ENCODE measurements around the gene DGKZ. TPM values are rescaled to one million over a fixed set of nuclear protein-coding genes. Genes with fewer than 3 reads are reported as not detected.
"Not testable (repeated sequence)": the region's sequence is repeated elsewhere in the genome, so short reads cannot be mapped to it uniquely, and the experiment has no call there.

Gene DGKZ
- total and polyA plus RNA-seq, 2 experiments from 2014 or later = 21.4 to 62.7 TPM

DNA sequence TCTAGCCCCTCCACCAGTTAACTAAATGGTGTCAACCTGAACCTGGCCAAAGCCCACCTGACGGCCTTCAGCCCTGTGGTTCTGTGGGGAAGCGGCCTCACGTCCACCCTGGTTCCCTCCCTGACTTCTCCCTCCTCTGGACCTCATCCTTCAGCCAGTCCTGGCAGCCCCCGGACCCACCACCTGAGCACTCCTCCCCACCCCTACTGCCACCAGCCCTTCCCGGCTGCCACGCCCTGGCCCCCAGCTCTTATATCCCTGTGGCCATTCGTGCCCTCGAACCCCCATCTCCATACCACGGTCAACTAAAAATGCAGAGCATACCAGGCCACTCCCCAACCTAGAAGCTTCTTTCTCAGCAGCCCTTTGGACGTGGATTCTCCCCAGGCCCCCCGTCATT is 30.0 kb downstream of the DGKZ start:
- no peaks in the 10 kb centered on the region for H3K9me2 ChIP-seq (ENCODE audit: insufficient read depth)
- H3K9ac ChIP-seq = no peak overlapping the region
- no peak overlapping the region for H2AFZ ChIP-seq
- in situ Hi-C loops (cut with MboI) = no loop called here
- H3K27ac ChIP-seq = no peak overlapping the region
- no peaks in the 10 kb centered on the region for H3K9me3 ChIP-seq (ENCODE audit: low read depth)
- H3K4me3 ChIP-seq = no peak overlapping the region
- H3K79me2 ChIP-seq (ENCODE audit: insufficient read depth) = no peaks in the 10 kb centered on the region
- no peaks in the 10 kb centered on the region for H3K27me3 ChIP-seq (replicated peaks; ENCODE audit: insufficient read depth)
- no peak overlapping the region for H3K4me2 ChIP-seq (ENCODE audit: unreplicated experiment)
- no peaks in the 10 kb centered on the region for H3F3A ChIP-seq (ENCODE audit: insufficient read depth)
- no peaks in the 10 kb centered on the region for H4K20me1 ChIP-seq (ENCODE audit: insufficient read depth)
- TF ChIP-seq EZH2 (IDR thresholded peaks at IDR 0.05; ENCODE audit: insufficient read depth, poor library complexity, severe bottlenecking) (no peak), EZH2phosphoT487 (IDR thresholded peaks at IDR 0.05; ENCODE audit: insufficient read depth, low read depth) (no peak)
- no peaks in the 10 kb centered on the region for H3K36me3 ChIP-seq (ENCODE audit: low read depth)
- H3K4me1 ChIP-seq (ENCODE audit: insufficient read depth) = no peaks in the 10 kb centered on the region
- no peak for DNase-seq
- 94 to 96% methylated on average over 10 to 11 of the region's 11 CpGs for WGBS, 2 experiments (ENCODE audit: low coverage in 1 of 2, low lambda C conversion rate in 2 of 2, missing lambda C conversion rate in 2 of 2)

DNA sequence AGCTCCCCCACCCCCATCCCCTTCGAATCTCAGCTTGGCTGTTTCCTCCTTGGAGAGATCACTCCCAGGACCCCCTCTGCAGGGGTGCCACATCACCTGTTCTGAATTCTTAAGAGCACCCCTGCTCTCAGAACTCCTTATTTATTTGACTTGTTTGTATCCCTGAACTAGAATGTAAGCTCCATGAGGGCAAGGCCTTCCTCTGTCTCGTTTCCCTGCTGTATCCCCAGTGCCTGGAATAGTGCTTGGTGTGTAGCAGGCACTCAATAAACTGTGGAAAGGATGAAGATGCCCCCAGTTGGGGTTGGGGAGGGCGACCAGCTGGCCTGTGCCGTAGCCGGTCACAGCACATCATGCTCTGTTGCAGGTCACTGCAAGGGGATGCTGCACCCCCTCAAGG is 30.6 kb downstream of the DGKZ start:
- no peak overlapping the region for H3K9ac ChIP-seq
- no peak overlapping the region for H3K4me3 ChIP-seq
- 0 out of 2 replicates have a peak, but pooled peaks cover 2% of the 10 kb centered on the region for H3F3A ChIP-seq (ENCODE audit: insufficient read depth)
- no peak overlapping the region for H2AFZ ChIP-seq
- no peaks in the 10 kb centered on the region for H3K79me2 ChIP-seq (ENCODE audit: insufficient read depth)
- H3K9me2 ChIP-seq (ENCODE audit: insufficient read depth) = no peaks in the 10 kb centered on the region
- H3K4me2 ChIP-seq (ENCODE audit: unreplicated experiment) = no peak overlapping the region
- 87 to 93% methylated on average over 4 to 5 of the region's 5 CpGs for WGBS, 2 experiments (ENCODE audit: low coverage in 1 of 2, low lambda C conversion rate in 2 of 2, missing lambda C conversion rate in 2 of 2)
- no peak for DNase-seq
- H3K4me1 ChIP-seq (ENCODE audit: insufficient read depth) = no peaks in the 10 kb centered on the region
- H3K9me3 ChIP-seq (ENCODE audit: low read depth) = no peaks in the 10 kb centered on the region
- TF ChIP-seq EZH2 (IDR thresholded peaks at IDR 0.05; ENCODE audit: insufficient read depth, poor library complexity, severe bottlenecking) (no peak), EZH2phosphoT487 (IDR thresholded peaks at IDR 0.05; ENCODE audit: insufficient read depth, low read depth) (no peak)
- no peaks in the 10 kb centered on the region for H3K36me3 ChIP-seq (ENCODE audit: low read depth)
- no peaks in the 10 kb centered on the region for H4K20me1 ChIP-seq (ENCODE audit: insufficient read depth)
- in situ Hi-C loops (cut with MboI) = no loop called here
- H3K27ac ChIP-seq = no peak overlapping the region
- H3K27me3 ChIP-seq (replicated peaks; ENCODE audit: insufficient read depth) = no peaks in the 10 kb centered on the region

DNA sequence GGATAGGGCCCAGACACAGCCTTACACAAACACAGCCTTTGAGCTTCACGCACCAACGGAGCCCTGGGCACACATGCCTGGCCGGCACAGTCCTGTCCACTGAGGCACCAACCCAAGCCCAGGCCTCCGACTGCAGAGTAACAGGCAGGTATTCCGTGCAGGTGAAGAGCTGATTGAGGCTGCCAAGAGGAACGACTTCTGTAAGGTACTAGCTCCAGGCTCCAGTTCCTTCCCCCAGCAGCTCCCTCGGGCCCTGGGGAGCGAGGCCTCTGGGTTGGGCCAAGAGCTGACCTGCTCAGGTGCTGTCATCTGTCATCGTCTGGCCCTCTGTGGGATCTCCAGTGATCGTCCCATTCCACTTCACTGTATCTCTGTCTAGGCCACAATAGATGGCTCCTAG is 31.0 kb downstream of the DGKZ start:
- TF ChIP-seq EZH2phosphoT487 (IDR thresholded peaks at IDR 0.05; ENCODE audit: insufficient read depth, low read depth) (no peak), EZH2 (IDR thresholded peaks at IDR 0.05; ENCODE audit: insufficient read depth, poor library complexity, severe bottlenecking) (no peak)
- no peak overlapping the region for H3K9ac ChIP-seq
- H3K27ac ChIP-seq = no peak overlapping the region
- 87 to 94% methylated on average over 10 of the region's 10 CpGs for WGBS, 2 experiments (ENCODE audit: low coverage in 1 of 2, low lambda C conversion rate in 2 of 2, missing lambda C conversion rate in 2 of 2)
- no peak overlapping the region for H3K4me2 ChIP-seq (ENCODE audit: unreplicated experiment)
- H3K4me1 ChIP-seq (ENCODE audit: insufficient read depth) = no peaks in the 10 kb centered on the region
- H2AFZ ChIP-seq = no peak overlapping the region
- H3K9me3 ChIP-seq (ENCODE audit: low read depth) = no peaks in the 10 kb centered on the region
- H3K9me2 ChIP-seq (ENCODE audit: insufficient read depth) = no peaks in the 10 kb centered on the region
- 0 out of 2 replicates have a peak, but pooled peaks cover 3% of the 10 kb centered on the region for H3F3A ChIP-seq (ENCODE audit: insufficient read depth)
- no peaks in the 10 kb centered on the region for H3K79me2 ChIP-seq (ENCODE audit: insufficient read depth)
- no peaks in the 10 kb centered on the region for H4K20me1 ChIP-seq (ENCODE audit: insufficient read depth)
- no peaks in the 10 kb centered on the region for H3K27me3 ChIP-seq (replicated peaks; ENCODE audit: insufficient read depth)
- no peak for DNase-seq
- no peaks in the 10 kb centered on the region for H3K36me3 ChIP-seq (ENCODE audit: low read depth)
- in situ Hi-C loops (cut with MboI) = no loop called here
- H3K4me3 ChIP-seq = no peak overlapping the region

DNA sequence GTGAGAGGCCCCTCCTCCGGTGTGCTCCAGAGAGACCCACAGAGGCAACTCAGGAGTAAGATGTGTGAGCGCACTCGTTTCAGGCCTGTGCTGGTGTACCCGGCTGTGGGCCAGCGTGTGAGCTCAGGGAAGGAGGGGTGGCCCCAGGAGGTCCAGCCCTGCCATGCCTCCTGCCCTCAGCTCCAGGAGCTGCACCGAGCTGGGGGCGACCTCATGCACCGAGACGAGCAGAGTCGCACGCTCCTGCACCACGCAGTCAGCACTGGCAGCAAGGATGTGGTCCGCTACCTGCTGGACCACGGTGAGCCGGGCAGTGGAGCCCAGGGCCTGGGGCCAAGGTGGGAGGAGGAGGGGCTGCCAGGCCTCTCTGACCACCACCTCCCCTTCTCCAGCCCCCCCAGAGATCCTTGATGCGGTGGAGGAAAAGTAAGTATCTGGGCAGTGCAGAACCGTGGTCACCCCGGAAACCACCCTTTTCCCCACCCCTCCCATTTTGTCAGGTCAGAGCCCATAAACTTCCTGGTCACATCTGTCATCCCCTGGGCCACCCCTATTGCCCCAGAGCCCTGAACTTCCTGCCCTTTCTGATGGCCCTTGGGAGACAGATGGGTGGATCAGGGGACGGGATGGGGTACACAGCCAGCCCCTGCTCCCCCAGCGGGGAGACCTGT is 31.7 kb downstream of the DGKZ start:
- H3K27ac ChIP-seq = no peak overlapping the region
- no peaks in the 10 kb centered on the region for H3K27me3 ChIP-seq (replicated peaks; ENCODE audit: insufficient read depth)
- WGBS, 2 experiments (ENCODE audit: low coverage in 1 of 2, low lambda C conversion rate in 2 of 2, missing lambda C conversion rate in 2 of 2) = 65 to 76% methylated on average over 18 to 20 of the region's 20 CpGs
- TF ChIP-seq EZH2phosphoT487 (IDR thresholded peaks at IDR 0.05; ENCODE audit: insufficient read depth, low read depth) = no peak
- H3K9me3 ChIP-seq (ENCODE audit: low read depth) = no peaks in the 10 kb centered on the region
- no peak overlapping the region for H3K4me3 ChIP-seq
- H2AFZ ChIP-seq = no peak overlapping the region
- H3K9me2 ChIP-seq (ENCODE audit: insufficient read depth) = no peaks in the 10 kb centered on the region
- no peaks in the 10 kb centered on the region for H3K79me2 ChIP-seq (ENCODE audit: insufficient read depth)
- no peak overlapping the region for H3K4me2 ChIP-seq (ENCODE audit: unreplicated experiment)
- no peaks in the 10 kb centered on the region for H3K4me1 ChIP-seq (ENCODE audit: insufficient read depth)
- 0 out of 2 replicates have a peak, but pooled peaks cover 3% of the 10 kb centered on the region for H3F3A ChIP-seq (ENCODE audit: insufficient read depth)
- in situ Hi-C loops (cut with MboI) = no loop called here
- no peak overlapping the region for H3K9ac ChIP-seq
- no peaks in the 10 kb centered on the region for H3K36me3 ChIP-seq (ENCODE audit: low read depth)
- no peaks in the 10 kb centered on the region for H4K20me1 ChIP-seq (ENCODE audit: insufficient read depth)
- DNase-seq = no peak

DNA sequence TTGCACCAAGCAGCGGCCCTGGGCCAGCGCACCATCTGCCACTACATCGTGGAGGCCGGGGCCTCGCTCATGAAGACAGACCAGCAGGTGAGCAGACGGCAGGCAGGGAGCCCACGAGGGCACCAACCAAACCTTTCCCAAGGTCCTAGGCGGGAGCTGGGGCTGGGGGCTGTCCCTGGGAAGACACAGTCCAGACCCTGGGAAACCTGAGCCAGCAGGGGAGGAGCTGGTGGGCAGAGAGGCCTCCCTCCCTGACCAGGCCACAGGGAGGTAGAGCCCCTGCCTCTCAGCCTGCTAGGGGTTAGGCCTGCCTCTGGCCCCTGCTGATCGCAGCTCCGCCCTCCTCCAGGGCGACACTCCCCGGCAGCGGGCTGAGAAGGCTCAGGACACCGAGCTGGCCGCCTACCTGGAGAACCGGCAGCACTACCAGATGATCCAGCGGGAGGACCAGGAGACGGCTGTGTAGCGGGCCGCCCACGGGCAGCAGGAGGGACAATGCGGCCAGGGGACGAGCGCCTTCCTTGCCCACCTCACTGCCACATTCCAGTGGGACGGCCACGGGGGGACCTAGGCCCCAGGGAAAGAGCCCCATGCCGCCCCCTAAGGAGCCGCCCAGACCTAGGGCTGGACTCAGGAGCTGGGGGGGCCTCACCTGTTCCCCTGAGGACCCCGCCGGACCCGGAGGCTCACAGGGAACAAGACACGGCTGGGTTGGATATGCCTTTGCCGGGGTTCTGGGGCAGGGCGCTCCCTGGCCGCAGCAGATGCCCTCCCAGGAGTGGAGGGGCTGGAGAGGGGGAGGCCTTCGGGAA is 32.4 kb downstream of the DGKZ start:
- H3K79me2 ChIP-seq (ENCODE audit: insufficient read depth); H3K9me3 ChIP-seq (ENCODE audit: low read depth); H3K9ac ChIP-seq; H3K27ac ChIP-seq; H3F3A ChIP-seq (ENCODE audit: insufficient read depth); H3K4me2 ChIP-seq (ENCODE audit: unreplicated experiment); H3K27me3 ChIP-seq (replicated peaks; ENCODE audit: insufficient read depth); H3K36me3 ChIP-seq (ENCODE audit: low read depth); H3K9me2 ChIP-seq (ENCODE audit: insufficient read depth); H3K4me3 ChIP-seq; DNase-seq; in situ Hi-C loops (cut with MboI); H2AFZ ChIP-seq; H4K20me1 ChIP-seq (ENCODE audit: insufficient read depth); H3K4me1 ChIP-seq (ENCODE audit: insufficient read depth): not testable (repeated sequence)
- WGBS, 2 experiments (ENCODE audit: low coverage in 1 of 2, low lambda C conversion rate in 2 of 2, missing lambda C conversion rate in 2 of 2) = 78 to 82% methylated on average over 22 to 36 of the region's 36 CpGs

Measured in GM23248 (cell line).